Measurements from ENCODE around the gene ZG16.
A peak's percentile ranks its signal among the peaks of the same experiment; 100 is the strongest.
"Not testable (repeated sequence)": the region's sequence is repeated elsewhere in the genome, so short reads cannot be mapped to it uniquely, and the experiment has no call there.

The ZG16 gene

DNA sequence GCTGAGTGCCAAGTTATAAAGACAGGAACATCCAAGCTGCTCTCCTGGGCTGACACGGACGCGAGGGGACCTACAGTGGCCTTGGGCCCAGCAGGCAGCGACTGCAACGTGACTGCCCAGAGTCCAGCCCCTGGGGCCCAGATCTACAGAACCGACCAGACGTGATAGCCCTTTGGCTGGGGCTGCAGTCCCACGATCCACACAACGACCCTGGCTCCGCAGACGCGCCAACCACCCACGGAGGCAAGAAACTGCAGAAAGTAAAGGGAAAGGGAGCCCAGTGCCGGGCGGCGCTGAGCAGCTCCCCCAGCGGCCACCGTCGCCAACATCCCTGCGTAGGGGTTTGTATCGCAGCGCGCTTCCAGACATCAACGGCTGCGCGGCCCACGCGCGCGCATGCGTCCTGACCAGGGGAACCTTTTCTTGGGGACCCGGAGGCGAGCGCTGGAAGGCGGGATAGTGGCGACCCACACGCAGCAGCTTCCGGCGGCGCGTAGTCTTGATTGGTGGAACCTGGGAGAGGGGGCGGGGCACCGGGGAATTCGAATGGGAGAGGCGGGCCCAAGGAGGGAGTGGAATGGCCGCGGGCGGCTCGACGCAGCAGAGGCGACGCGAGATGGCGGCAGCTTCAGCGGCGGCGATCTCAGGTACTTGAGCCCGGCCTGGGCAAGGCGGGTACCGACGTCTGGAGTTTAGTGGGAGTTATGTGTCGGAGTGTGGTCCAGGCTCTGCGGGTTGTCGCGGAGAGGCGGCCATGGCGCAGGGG lies 12.3 kb downstream of the ZG16 start, which contains the start of gene KIF22:
TSS of gene KIF22 (plus strand) at position 569 of the 766 bp plus-strand sequence. CDS start at position 578, 9 bp downstream.
- DNase-seq, result peak; percentile 98

GRCh38 chr16:29790949-29791844 lies 13.1 kb downstream of the ZG16 start:
- DNase-seq, result no peak

GRCh38 chr16:29791845-29792807 lies 14.1 kb downstream of the ZG16 start:
- no peak for DNase-seq

GRCh38 chr16:29793153-29793552 lies 15.1 kb downstream of the ZG16 start:
- not testable (repeated sequence) for DNase-seq

DNA sequence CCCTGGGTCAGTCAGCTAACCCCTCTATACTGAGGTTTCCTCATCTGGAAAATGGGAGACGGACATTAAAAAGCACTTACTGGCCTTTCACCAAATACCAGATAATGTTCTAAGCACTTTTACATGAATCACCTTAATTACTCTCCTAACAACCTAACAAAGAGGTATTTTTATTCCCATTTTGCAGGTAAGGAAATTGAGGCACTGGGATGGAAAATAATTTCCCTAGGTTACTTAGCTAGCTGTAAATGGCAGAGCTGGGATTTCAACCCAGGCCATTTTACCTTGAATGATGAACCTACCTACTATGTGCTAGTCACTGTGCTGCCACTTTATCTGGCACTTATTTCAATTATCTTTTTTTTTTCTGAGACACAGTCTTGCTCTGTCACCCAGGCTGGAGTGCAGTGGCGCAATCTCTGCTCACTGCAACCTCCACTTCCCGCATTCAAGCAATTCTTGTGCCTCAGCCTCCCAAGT lies 16.2 kb downstream of the ZG16 start:
- DNase-seq, result no peak

DNA sequence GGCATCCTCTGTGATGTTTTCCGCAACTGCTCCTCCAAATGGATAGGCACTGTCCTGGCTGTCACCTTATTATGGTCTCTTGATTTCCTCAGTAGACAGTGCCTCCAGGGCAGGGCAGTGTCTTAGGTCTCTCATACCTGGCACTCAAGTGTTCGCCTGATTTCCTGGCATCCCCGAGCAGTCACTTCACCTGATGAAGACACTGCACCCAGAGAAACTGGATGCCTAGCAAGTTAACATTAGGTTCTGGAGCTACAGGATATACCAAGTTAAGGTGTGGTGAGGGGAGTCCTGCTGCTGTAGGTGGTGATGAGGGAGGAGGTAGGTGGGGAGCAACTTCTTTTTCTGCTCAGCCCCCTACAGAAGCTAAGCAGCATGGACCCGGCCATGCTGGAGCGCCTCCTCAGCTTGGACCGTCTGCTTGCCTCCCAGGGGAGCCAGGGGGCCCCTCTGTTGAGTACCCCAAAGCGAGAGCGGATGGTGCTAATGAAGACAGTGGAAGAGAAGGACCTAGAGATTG lies 24.4 kb downstream of the ZG16 start:
- DNase-seq, result no peak

- DNase-seq, result no peak
Measured at GRCh38 chr16:29804020-29804419, 26.0 kb downstream of the ZG16 start.

DNA sequence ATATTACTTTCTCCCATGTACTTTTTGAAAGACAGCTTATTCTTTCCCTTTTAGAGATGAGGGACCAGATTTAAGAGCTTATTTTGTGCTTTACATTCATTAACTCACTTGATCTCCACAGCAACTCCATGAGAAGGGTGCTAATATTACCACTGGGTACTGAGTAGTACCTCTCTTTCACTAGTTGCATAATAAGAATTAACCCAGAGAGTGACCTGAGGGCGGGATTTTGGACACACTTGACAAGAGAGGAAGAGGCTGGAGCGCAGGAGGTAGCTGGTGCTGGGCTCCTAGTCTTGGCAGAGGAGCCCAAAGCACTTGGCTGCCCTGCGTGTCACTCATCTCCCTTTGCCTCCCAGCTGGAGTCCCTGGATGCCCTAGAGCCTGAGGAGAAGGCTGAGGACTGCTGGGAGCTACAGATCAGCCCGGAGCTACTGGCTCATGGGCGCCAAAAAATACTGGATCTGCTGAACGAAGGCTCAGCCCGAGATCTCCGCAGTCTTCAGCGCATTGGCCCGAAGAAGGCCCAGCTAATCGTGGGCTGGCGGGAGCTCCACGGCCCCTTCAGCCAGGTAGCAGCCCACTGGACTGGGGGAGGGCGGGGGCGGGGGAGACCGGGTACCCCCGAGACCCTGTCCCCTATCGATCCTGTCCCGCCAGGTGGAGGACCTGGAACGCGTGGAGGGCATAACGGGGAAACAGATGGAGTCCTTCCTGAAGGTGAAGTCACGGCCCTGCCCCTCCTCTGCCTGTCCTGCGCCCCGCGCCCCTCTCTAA lies 26.6 kb downstream of the ZG16 start:
- no peak for DNase-seq

GRCh38 chr16:29805232-29806098 lies 27.4 kb downstream of the ZG16 start:
- DNase-seq, result peak; percentile 97

GRCh38 chr16:29806099-29806579 lies 28.1 kb downstream of the ZG16 start, which contains the start of gene MAZ:
Gene MAZ (plus strand): TSS chr16:29806529. CDS start chr16:29806702, 173 bp downstream.
- DNase-seq, result no peak

GRCh38 chr16:29806641-29807425 lies 28.8 kb downstream of the ZG16 start:
- DNase-seq, result no peak

GRCh38 chr16:29807426-29808218 lies 29.6 kb downstream of the ZG16 start:
- DNase-seq, result peak; percentile 88

- no peak for DNase-seq
Measured at GRCh38 chr16:29808219-29808900, 30.3 kb downstream of the ZG16 start.

GRCh38 chr16:29809031-29809747 lies 31.1 kb downstream of the ZG16 start:
- DNase-seq, result no peak

- DNase-seq, result no peak
Measured at GRCh38 chr16:29809850-29810698, 32.0 kb downstream of the ZG16 start.

- no peak for DNase-seq
Measured at GRCh38 chr16:29810699-29811169, 32.7 kb downstream of the ZG16 start.
